K562 (cell line): ENCODE results near the gene CFAP410. TPM values are rescaled to one million over a fixed set of nuclear protein-coding genes. Genes with fewer than 3 reads are reported as not detected.

Source experiments
- ATAC-seq: fragments of 200-7000 bp; cut with Tn5 transposase; 3 replicates; pipeline ENCODE4 v1.9.1; 2020; ENCODE audit warnings: moderate library complexity
- BruUV-seq: library from RNA; stranded (reverse); fragments of 400-500 nt; replicated peaks from 2 replicates; lab custom pipeline; 2021; lab: Mats Ljungman, UMichigan
- CTCF ChIA-PET: fragments of 300-600 bp; formaldehyde crosslinking; extraction: SDS; loops from one replicate; lab custom pipeline; 2021; ENCODE audit warnings: low intra/inter-chr PET ratio; lab: Yijun Ruan, JAX
- POLR2A ChIA-PET: fragments of 300-600, 350-650 bp; sonication (Branson Sonifier 250); formaldehyde crosslinking; extraction: SDS; loops from one replicate; lab custom pipeline; 2021; ENCODE audit warnings: antibody characterized with exemption, inconsistent platforms; lab: Yijun Ruan, JAX
- DNase-seq, 4 experiments: peaks; one replicate each; pipeline versions ENCODE4 v3.0.0 to v3.0.0-alpha.2; 2011 to 2018; ENCODE audit warnings: low spot score in 3 of 4, mixed read lengths in 3 of 4; ENCODE audit errors: extremely low read depth in 1 of 4
- FAIRE-seq: peaks from 2 replicates; lab custom pipeline; 2011; peaks lifted over from hg19 to GRCh38; lab: Jason Lieb, UNC
- H2AFZ ChIP-seq: 2 replicates; pipeline ENCODE4 v1.6.0; 2011; ENCODE audit warnings: low read depth, low read length, control low read depth, inconsistent platforms
- H3K27ac ChIP-seq: fragments of 200-600 bp; 3 replicates; pipeline ENCODE4 v1.8.0; 2011; ENCODE audit warnings: low read depth, mild to moderate bottlenecking, control low read depth, inconsistent platforms, low read length, moderate library complexity, mixed read lengths; ENCODE audit errors: extremely low read depth
- H3K27me3 ChIP-seq, 2 experiments: fragments of 300-600 bp in 1 of 2; 2 replicates in 1 of 2; 3 replicates in 1 of 2; pipeline versions ENCODE4 v1.6.0 to v1.8.0; 2011; ENCODE audit warnings: inconsistent platforms in 2 of 2, low read length in 2 of 2, mild to moderate bottlenecking in 1 of 2, mixed read lengths in 1 of 2, moderate library complexity in 1 of 2; ENCODE audit not compliant: control insufficient read depth in 2 of 2, insufficient read depth in 2 of 2
- H3K36me3 ChIP-seq: fragments of 300-600 bp; 3 replicates; pipeline ENCODE4 v1.8.0; 2011; ENCODE audit warnings: mild to moderate bottlenecking, low read length, inconsistent platforms; ENCODE audit not compliant: control insufficient read depth, insufficient read depth
- H3K4me1 ChIP-seq, 2 experiments: fragments of 200-600 bp in 1 of 2; replicated peaks in 1 of 2; 2 replicates in 1 of 2; 3 replicates in 1 of 2; pipeline versions ENCODE4 v1.5.1 to v1.8.0; 2011; ENCODE audit warnings: inconsistent platforms in 2 of 2, low read length in 2 of 2, mild to moderate bottlenecking in 1 of 2, mixed read lengths in 1 of 2, moderate library complexity in 1 of 2; ENCODE audit not compliant: control insufficient read depth in 2 of 2, insufficient read depth in 2 of 2
- H3K4me2 ChIP-seq: 2 replicates; pipeline ENCODE4 v1.6.1; 2011; ENCODE audit warnings: low read length, control low read depth, inconsistent platforms, mixed read lengths; ENCODE audit not compliant: insufficient read depth
- H3K4me3 ChIP-seq: fragments of 200-600 bp; sonication (generic), shearing (Covaris generic); 2 replicates; pipeline ENCODE4 v1.5.1; 2016; ENCODE audit warnings: control low read depth, inconsistent platforms
- H3K79me2 ChIP-seq: fragments of 200-600 bp; 3 replicates; pipeline ENCODE4 v1.8.0; 2011; ENCODE audit warnings: low read length, inconsistent platforms; ENCODE audit not compliant: control insufficient read depth, insufficient read depth
- H3K9ac ChIP-seq, 2 experiments: 2 replicates each; pipeline versions ENCODE4 v1.6.0 to v1.6.1; 2011; ENCODE audit warnings: low read depth in 2 of 2, low read length in 2 of 2, control low read depth in 1 of 2, inconsistent platforms in 1 of 2, mild to moderate bottlenecking in 1 of 2, mixed read lengths in 1 of 2; ENCODE audit not compliant: insufficient read depth in 1 of 2
- H3K9me1 ChIP-seq: one replicate; pipeline ENCODE4 v1.6.0; 2011; ENCODE audit warnings: inconsistent platforms, mild to moderate bottlenecking, low read length, moderate library complexity; ENCODE audit not compliant: control insufficient read depth, insufficient read depth
- H3K9me3 ChIP-seq: replicated peaks from 2 replicates; pipeline ENCODE4 v1.5.1; 2011; ENCODE audit warnings: low read depth, low read length, inconsistent platforms; ENCODE audit not compliant: control insufficient read depth, insufficient read depth
- H4K20me1 ChIP-seq: replicated peaks from 2 replicates; pipeline ENCODE4 v1.6.1; 2011; ENCODE audit warnings: low read length, inconsistent platforms, mixed read lengths; ENCODE audit not compliant: control insufficient read depth, insufficient read depth
- GABPB1 ChIP-seq: sonication (generic); formaldehyde crosslinking; IDR thresholded peaks from 2 replicates; pipeline ENCODE4 v1.8.0; 2022; ENCODE audit warnings: mild to moderate bottlenecking, missing genetic modification reagents
- SP1 ChIP-seq: sonication (generic); formaldehyde crosslinking; IDR thresholded peaks from 2 replicates; pipeline ENCODE4 v1.8.1; 2022; ENCODE audit warnings: mild to moderate bottlenecking, missing genetic modification reagents
- ZKSCAN1 ChIP-seq: fragments of 150-350 bp; IDR thresholded peaks from 2 replicates; pipeline ENCODE4 v1.6.1; 2016; ENCODE audit warnings: low read depth, low read length
- WGBS: fragments of 100-300 bp; shearing (Covaris generic); methylation state at CpG from one replicate; pipeline ENCODE4 v1.1.6; 2016; ENCODE audit warnings: low coverage, mixed read lengths; ENCODE audit not compliant: insufficient coverage; ENCODE audit errors: missing lambda C conversion rate; 5-methylcytosine and 5-hydroxymethylcytosine counted together
- in situ Hi-C: fragments of 300-500 bp; cut with MboI; formaldehyde crosslinking; loops from 4 replicates; pipeline ENCODE4 v1.15.0; 2018; ENCODE audit warnings: inconsistent platforms, mixed read lengths
- intact Hi-C: fragments of 100-400 bp; cut with micrococcal nuclease; formaldehyde crosslinking; loops from 2 replicates; pipeline ENCODE4 v1.14.2; 2022
- polyA plus RNA-seq, 8 experiments: library from polyadenylated mRNA; depleted of rRNA in 4 of 8; stranded (reverse) in 5 of 8; unstranded in 3 of 8; fragments of >200 nt; fragmentation: Nextera tagmentation in 2 of 8; fragmentation: Illumina TruSeq in 1 of 8; extraction: Ambion mirVana in 2 of 8; extraction: Trizol in 1 of 8; gene quantifications; 2 replicates each; pipeline versions ENCODE4 v1.2.1 to v1.2.3, GENCODE V29; 2011 to 2014; ENCODE audit warnings: inconsistent platforms in 1 of 8, missing spikeins in 1 of 8
- total RNA-seq, 7 experiments: library from RNA; depleted of rRNA in 6 of 7; stranded (reverse); fragments of >200 nt in 6 of 7; fragmentation: Illumina TruSeq in 2 of 7; extraction: Trizol in 2 of 7; gene quantifications; 2 replicates each; pipeline versions ENCODE4 v1.2.1 to v1.2.3, GENCODE V29; 2011 to 2021; ENCODE audit warnings: low replicate concordance in 1 of 7

CFAP410 gene
- total and polyA plus RNA-seq, 9 of the 15 experiments (the other 6 are each of a cell fraction or from before 2014, with no cell fraction given): 0.07 to 17.3 (median 2.3) TPM

- H3K27ac ChIP-seq: no peak overlapping the region
- DNase-seq (peak; percentile 57 to 94 (median 88)), ATAC-seq (peak; percentile 79), FAIRE-seq (peak; percentile 58)
- peaks cover 12 to 60% of the 10 kb centered on the region in 2 experiments; a peak in 4 of 5 replicates for H3K27me3 ChIP-seq
- no peaks in the 10 kb centered on the region for H3K79me2 ChIP-seq
- H3K9me3 ChIP-seq: no peaks in the 10 kb centered on the region
- no peak overlapping the region for H3K4me2 ChIP-seq
- intact Hi-C loops: no loop called here
- H3K4me3 ChIP-seq: no peak overlapping the region
- BruUV-seq: no TSS peak
- ChIA-PET CTCF (interaction anchor here (0.6 kb wide), 1 partner anchor 283 kb away, joined by 3 read pairs; no protein-coding TSS in a partner anchor), POLR2A (interaction anchor here (0.6 to 1.4 kb wide), 2 partner anchors 14 to 41 kb away, joined by 3 to 7 read pairs; no protein-coding TSS in a partner anchor)
- in situ Hi-C loops: loop anchor here (25.0 kb wide), 1 partner anchor 130 kb away; no protein-coding TSS in a partner anchor
- TF ChIP-seq ZKSCAN1: peak; percentile 66
- TF ChIP-seq SP1: peak; percentile 59; the same call in 1 of the 2 replicates
- no peak for TF ChIP-seq GABPB1
- H3K9me1 ChIP-seq: peaks cover 3% of the 10 kb centered on the region
- no peak overlapping the region; a peak in 2 of 4 replicates for H3K9ac ChIP-seq
- peaks cover 14% of the 10 kb centered on the region; the same call in 1 of the 2 replicates for H4K20me1 ChIP-seq
- no peaks in the 10 kb centered on the region for H3K36me3 ChIP-seq
- 1% methylated on average over 24 of the region's 25 CpGs for WGBS
- H2AFZ ChIP-seq: no peak overlapping the region
- peaks cover 0 to 67% of the 10 kb centered on the region in 2 experiments; a peak in 3 of 5 replicates for H3K4me1 ChIP-seq
These were observed 47.0 kb downstream of the CFAP410 start for GRCh38 chr21:44291936-44292811.
